ENCODE results near the gene CEP20.
A peak's percentile ranks its signal among the peaks of the same experiment; 100 is the strongest.

Gene CEP20

DNA sequence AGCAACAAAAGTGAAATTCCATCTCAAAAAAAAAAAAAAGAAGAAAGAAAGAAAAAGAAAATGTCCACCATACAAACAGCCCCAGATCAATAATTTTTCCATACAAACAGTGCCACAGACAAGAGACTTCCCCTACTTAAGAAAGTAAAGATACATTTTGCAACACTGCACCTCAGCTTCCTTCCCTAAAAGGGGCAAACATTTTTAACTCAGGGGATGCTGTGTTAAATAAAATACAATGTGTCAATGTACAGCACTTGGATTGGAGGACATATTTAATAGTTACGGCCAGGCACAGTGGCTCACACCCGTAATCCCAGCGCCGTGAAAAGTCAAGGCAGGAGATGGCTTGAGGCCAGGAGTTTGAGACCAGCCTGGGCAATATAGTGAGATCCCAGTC lies 53.9 kb downstream of the CEP20 start:
- no peak for DNase-seq (ENCODE audit: low read depth in 2 of 2)
- TF ChIP-seq, protein P1, sequence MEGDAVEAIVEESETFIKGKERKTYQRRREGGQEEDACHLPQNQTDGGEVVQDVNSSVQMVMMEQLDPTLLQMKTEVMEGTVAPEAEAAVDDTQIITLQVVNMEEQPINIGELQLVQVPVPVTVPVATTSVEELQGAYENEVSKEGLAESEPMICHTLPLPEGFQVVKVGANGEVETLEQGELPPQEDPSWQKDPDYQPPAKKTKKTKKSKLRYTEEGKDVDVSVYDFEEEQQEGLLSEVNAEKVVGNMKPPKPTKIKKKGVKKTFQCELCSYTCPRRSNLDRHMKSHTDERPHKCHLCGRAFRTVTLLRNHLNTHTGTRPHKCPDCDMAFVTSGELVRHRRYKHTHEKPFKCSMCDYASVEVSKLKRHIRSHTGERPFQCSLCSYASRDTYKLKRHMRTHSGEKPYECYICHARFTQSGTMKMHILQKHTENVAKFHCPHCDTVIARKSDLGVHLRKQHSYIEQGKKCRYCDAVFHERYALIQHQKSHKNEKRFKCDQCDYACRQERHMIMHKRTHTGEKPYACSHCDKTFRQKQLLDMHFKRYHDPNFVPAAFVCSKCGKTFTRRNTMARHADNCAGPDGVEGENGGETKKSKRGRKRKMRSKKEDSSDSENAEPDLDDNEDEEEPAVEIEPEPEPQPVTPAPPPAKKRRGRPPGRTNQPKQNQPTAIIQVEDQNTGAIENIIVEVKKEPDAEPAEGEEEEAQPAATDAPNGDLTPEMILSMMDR (IDR thresholded peaks at IDR 0.05; ENCODE audit: low read depth, low read length): no peak
- no peak overlapping the region for H3K4me3 ChIP-seq (replicated peaks in 1 of 2; ENCODE audit: low read depth in 2 of 2, low read length in 2 of 2)

DNA sequence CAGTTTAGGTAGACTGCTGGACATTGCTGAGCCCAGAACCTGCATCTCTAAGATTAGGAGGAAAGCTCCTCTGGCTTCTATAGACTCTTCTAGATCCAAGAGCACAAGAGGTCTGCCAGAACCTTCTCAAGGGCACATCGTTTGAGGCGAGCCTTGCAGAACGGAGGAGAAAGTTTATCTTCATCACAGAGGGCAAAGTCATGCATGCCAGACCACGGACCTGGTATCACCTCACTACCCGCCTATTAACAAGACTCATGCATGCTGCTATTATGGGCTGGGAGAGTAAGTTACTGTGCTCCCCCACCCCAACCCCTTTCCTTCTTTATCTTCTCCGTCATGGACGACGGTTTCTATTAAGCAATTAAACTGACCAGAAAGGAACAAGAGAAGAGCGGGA lies 54.9 kb downstream of the CEP20 start:
- no peak overlapping the region for H3K4me3 ChIP-seq (replicated peaks in 1 of 2; ENCODE audit: low read depth in 2 of 2, low read length in 2 of 2)
- TF ChIP-seq, protein P1 (IDR thresholded peaks at IDR 0.05; ENCODE audit: low read depth, low read length): no peak
- no peak for DNase-seq (ENCODE audit: low read depth in 2 of 2)

DNA sequence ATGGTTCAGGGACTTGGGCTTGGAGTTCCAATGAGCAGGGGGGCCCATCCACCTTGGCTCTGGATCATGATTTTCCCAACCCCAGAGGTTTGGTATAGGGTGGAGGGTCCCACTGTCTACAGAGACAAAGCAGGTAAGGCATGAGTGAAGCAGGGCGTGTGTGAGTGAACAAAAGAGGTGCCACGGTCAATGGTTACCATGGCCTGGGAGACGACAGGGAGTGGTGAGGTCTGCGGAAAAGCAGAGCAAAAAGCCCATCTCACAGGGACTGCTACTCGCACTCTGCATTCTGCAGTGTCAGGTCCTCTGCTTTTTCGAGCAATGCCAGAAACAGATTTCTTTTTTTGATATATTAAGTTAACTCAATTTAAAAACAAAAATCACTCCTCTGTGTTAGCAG lies 56.2 kb downstream of the CEP20 start:
- TF ChIP-seq, protein P1 (IDR thresholded peaks at IDR 0.05; ENCODE audit: low read depth, low read length): no peak
- no peak for DNase-seq (ENCODE audit: low read depth in 2 of 2)
- no peak overlapping the region for H3K4me3 ChIP-seq (replicated peaks in 1 of 2; ENCODE audit: low read depth in 2 of 2, low read length in 2 of 2)

DNA sequence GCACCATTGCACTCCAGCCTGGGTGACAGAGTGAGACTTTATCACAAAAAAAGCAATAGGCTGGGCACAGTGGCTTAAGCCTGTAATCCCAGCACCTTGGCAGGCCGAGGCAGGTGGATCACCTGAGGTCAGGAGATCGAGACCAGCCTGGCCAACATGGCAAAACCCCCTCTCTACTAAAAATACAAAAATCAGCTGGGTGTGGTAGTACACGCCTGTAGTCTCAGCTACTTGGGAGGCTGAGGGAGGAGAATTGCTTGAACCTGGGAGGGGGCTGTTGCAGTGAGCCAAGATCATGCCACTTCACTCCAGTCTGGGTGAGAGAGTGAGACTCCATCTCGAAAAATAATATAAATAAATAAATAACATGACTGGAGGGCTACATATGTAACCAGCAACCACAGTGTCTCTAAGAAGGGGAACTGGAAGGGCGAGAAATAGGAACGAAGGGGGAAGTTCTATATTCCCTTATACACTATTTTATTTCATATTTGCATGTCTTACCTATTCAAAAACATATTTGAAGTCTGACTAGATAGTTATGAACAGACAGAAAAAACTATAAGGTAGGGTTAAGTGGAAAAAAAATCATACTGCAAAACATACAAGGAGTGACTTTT lies 57.5 kb downstream of the CEP20 start:
- DNase-seq (ENCODE audit: low read depth in 2 of 2): no peak
- TF ChIP-seq, protein P1 (IDR thresholded peaks at IDR 0.05; ENCODE audit: low read depth, low read length): no peak
- no peak overlapping the region for H3K4me3 ChIP-seq (replicated peaks in 1 of 2; ENCODE audit: low read depth in 2 of 2, low read length in 2 of 2)

DNA sequence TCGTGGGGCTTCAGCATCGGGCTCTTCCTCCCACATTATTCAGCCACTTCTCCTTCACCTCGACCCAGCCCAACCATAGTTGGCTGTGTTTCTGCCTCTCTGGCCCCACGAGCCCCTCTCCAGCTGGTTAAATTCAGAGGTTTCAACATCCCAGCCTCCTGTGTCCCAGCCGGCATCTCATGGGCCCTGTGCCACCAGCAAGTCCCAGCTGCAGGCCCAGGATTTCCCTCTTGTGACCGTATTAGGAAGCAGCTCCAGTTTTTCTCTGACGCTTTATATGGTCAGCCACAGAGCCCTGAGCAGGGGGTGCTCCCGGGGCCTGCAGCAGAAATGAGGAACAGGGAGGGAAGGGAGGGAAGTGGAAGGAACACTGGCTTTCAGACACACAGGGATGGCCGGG lies 58.9 kb downstream of the CEP20 start:
- peak; percentile 29 to 71 for DNase-seq (ENCODE audit: low read depth in 2 of 2)
- no peak overlapping the region for H3K4me3 ChIP-seq (replicated peaks in 1 of 2; ENCODE audit: low read depth in 2 of 2, low read length in 2 of 2)
- TF ChIP-seq, protein P1 (IDR thresholded peaks at IDR 0.05; ENCODE audit: low read depth, low read length): no peak

DNA sequence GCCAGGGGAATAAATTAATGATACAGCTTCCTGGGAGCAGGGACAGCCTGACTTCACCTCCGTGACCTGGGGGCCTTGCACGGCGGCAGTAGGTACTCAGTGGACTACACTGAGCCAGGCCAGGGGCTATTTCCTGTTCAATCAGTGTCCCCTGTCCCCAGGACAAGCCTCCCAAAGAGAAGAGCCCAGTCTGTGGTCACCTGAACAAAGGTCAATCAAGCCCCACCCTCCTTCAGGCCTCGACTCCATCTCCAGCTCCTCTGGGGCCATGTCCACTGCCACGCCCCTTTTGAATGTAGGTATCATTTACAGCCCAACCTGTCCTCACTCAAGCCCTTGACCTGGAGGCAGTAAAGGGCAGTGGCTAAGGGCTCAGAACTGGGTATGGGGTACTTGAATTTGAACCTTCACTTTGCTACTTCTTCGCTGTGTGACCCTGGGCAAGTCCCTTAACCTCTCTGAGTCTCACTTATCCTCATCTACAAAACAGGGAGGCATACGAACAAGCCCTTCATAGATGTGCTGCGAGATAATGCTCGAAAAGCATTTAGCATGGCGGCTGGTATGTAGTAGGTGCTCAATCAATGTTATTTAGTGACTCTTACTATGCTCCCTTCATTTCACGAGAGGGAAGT lies 60.6 kb downstream of the CEP20 start:
- no peak for DNase-seq (ENCODE audit: low read depth in 2 of 2)
- TF ChIP-seq, protein P1 (IDR thresholded peaks at IDR 0.05; ENCODE audit: low read depth, low read length): no peak

More for the DNA sequence above, 60.6 kb downstream of the CEP20 start:
- H3K4me3 ChIP-seq (replicated peaks in 1 of 2; ENCODE audit: low read depth in 2 of 2, low read length in 2 of 2): no peak overlapping the region

Measured in cardiac fibroblast (primary cell).